Measurements from ENCODE around the gene LAMA2. TPM values are rescaled to one million over a fixed set of nuclear protein-coding genes. Genes with fewer than 3 reads are reported as not detected.

Gene LAMA2
- polyA plus RNA-seq, 1 of the 3 experiments (the other 2 are of a cell fraction): 0.92 TPM

GRCh38 chr6:128870746-128871145, 12.2 kb upstream of the LAMA2 start (continued):
- TF ChIP-seq REST (IDR thresholded peaks at IDR 0.05; ENCODE audit: low read depth, low read length): no peak
- no peak for TF ChIP-seq USF2 (IDR thresholded peaks at IDR 0.05; ENCODE audit: borderline replicate concordance, low read depth, low read length)
- TF ChIP-seq POLR2AphosphoS5 (IDR thresholded peaks at IDR 0.05; ENCODE audit: low read depth, low read length): no peak
- TF ChIP-seq ELF1 (IDR thresholded peaks at IDR 0.05): no peak
- no peak for TF ChIP-seq FOXM1 (IDR thresholded peaks at IDR 0.05; ENCODE audit: low read depth)
- TF ChIP-seq FOSL2 (IDR thresholded peaks at IDR 0.05; ENCODE audit: borderline replicate concordance, low read depth): no peak
- no peak for TF ChIP-seq TEAD4 (IDR thresholded peaks at IDR 0.05; ENCODE audit: borderline replicate concordance, insufficient read depth)
- no peak for TF ChIP-seq EP300 (IDR thresholded peaks at IDR 0.05; ENCODE audit: borderline replicate concordance in 1 of 2, low read depth in 1 of 2, low read length in 1 of 2)
- no peak for TF ChIP-seq GABPA (IDR thresholded peaks at IDR 0.05; ENCODE audit: low read depth)
- TF ChIP-seq IRF3 (IDR thresholded peaks at IDR 0.05; ENCODE audit: low read depth, low read length): no peak

- Histone ChIP-seq H3K27me3 (ENCODE audit: insufficient read depth) (no peaks in the 10 kb centered on the region), H3K27ac (ENCODE audit: low read depth in 2 of 2, low read length in 1 of 2) (no peak overlapping the region), H3K4me3 (ENCODE audit: low read depth in 2 of 2, low read length in 1 of 2) (no peak overlapping the region), H3K9me2 (no peaks in the 10 kb centered on the region), H3K36me3 (replicated peaks in 1 of 2; ENCODE audit: control insufficient read depth in 1 of 2, insufficient read depth in 2 of 2, low read length in 1 of 2) (no peaks in the 10 kb centered on the region), H3K4me1 (ENCODE audit: control insufficient read depth in 1 of 2, insufficient read depth in 2 of 2, low read depth in 1 of 2, low read length in 1 of 2) (no peaks in the 10 kb centered on the region), H3K79me2 (ENCODE audit: insufficient read depth) (no peaks in the 10 kb centered on the region), H3K4me2 (no peak overlapping the region), H3K9ac (no peak overlapping the region), H3F3A (replicated peaks; ENCODE audit: insufficient read depth) (no peaks in the 10 kb centered on the region), H3K9me3 (no peaks in the 10 kb centered on the region), H4K20me1 (ENCODE audit: insufficient read depth) (no peaks in the 10 kb centered on the region), H2AFZ (ENCODE audit: low read depth) (no peak overlapping the region)
- POLR2A ChIA-PET: no interaction called here
- TF ChIP-seq CHD2 (IDR thresholded peaks at IDR 0.05; ENCODE audit: low read length, partially characterized antibody) (no peak), SIN3A (IDR thresholded peaks at IDR 0.05; ENCODE audit: borderline replicate concordance, low read depth, low read length) (no peak), USF1 (IDR thresholded peaks at IDR 0.05; ENCODE audit: borderline replicate concordance, low read depth) (no peak), MAX (IDR thresholded peaks at IDR 0.05; ENCODE audit: low read depth) (no peak), ELF1 (IDR thresholded peaks at IDR 0.05) (no peak), SMC3 (IDR thresholded peaks at IDR 0.05; ENCODE audit: low read depth, low read length) (no peak), POLR2AphosphoS5 (IDR thresholded peaks at IDR 0.05; ENCODE audit: low read depth, low read length) (no peak)
- CTCF ChIA-PET: no interaction called here
- DNase-seq: no peak
These were observed 8.1 kb upstream of the LAMA2 start for GRCh38 chr6:128874863-128875262.

Data from SK-N-SH (cell line).